Measurements from ENCODE around the gene PRRC1.

GRCh38 chr5:127574852-127575679 is 57.6 kb downstream of the PRRC1 start:
- TF ChIP-seq CTCF (IDR thresholded peaks at IDR 0.05) (no peak), POLR2A (IDR thresholded peaks at IDR 0.05) (no peak)

Measured in adrenal gland (tissue), 5 donors.